Stimulated activated CD8-positive, alpha-beta memory T cell treated with anti-CD3 and anti-CD28 coated beads, Interleukin-7, amount 100 ng/mL, for 48 hours (primary cell): ENCODE data around the gene DNAJB4.

Source experiments
- DNase-seq, 2 donors: peaks; one replicate each; pipeline ENCODE4 v3.0.0-alpha.2; 2020; ENCODE audit warnings: low read depth in 1 of 2; ENCODE audit errors: extremely low read depth in 1 of 2

The DNAJB4 gene

DNA sequence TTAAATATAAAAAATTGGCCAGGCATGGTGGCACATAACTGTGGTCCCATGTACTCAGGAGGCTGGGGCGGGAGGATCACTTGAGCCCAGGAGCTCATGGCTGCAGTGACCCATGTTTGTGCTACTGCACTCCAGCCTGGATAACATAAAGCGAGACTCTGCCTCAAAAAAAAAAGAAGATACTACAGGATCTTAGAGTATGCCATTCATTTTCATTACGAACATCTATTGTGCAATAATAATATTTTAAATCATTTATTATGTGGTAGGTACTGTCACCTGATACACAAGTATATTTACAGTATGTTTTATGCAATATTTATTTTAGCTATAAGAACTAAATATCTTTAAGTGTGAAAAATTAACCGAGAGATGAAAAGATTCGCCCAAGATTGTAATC lies 31.7 kb downstream of the DNAJB4 start:
- no peak for DNase-seq

- DNase-seq = no peak
Measured at GRCh38 chr1:78038071-78038470, 33.3 kb downstream of the DNAJB4 start.

GRCh38 chr1:78038491-78038939 lies 33.8 kb downstream of the DNAJB4 start:
- no peak for DNase-seq

DNA sequence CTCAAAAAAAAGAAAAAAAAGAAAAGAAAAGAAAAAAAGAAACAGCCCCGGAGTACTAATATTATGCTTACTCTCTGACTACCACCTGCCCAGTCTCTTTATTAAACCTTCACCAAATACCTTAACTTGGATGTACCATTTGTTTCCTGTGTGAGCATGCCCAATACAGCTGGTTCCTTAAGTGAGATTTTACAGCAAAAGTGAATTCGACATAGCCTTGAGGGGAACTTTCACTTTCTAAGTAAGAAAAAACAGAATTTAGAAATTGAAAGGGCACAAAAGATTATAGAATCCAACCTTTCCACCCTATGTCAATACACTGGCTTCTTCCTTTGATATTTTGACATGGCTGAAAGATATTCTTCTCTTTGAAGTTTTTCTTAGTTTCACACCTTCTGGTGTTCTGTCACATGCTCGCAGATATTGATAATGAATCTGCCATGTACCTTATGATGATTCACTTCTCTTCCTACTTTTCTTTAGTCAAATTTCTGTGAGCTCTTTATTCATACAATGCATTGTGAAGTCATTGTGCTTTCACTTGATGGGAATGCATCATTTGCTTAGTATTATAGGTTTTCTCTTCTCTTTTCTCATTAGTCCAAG lies 35.8 kb downstream of the DNAJB4 start:
- DNase-seq = no peak

GRCh38 chr1:78043436-78043835 lies 38.7 kb downstream of the DNAJB4 start:
- DNase-seq = no peak

DNA sequence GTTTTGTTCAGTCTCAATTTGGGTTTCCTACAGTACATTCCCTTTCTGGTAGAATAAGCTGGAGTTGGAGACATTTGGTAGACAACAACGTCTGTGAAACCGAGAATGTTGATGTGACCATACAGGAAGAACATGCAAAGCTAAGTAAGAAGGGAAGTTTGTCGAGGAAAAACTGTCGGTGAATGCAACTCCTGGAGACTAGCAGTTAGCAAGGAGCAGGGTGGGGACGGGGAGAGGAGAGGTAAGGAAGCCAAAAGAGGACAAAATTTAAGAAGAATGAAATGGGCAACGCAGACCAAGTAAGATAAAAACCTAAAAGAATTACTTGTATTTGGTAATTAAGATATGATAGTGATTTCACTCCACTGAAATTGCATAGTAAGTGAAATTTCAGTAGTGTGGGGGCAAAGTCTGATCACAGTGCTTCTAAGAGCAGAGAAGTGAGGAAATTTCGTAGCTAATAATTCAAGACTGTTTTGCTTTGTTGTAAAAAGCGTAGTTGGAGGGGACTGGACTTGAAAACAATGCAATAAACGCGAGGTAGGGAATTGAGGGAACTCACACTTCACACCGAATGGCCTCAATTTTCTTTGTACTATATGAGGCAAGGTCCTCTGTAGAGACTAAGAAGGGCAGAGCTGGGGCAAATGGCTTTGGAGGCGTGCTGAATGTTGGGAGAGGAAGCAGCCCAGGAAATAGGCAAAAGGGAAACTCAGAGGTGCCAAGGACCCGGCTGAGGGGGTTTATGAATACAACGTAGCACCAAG lies 40.2 kb downstream of the DNAJB4 start:
- DNase-seq = no peak

- no peak for DNase-seq
Measured at GRCh38 chr1:78045563-78045925, 40.8 kb downstream of the DNAJB4 start.

DNA sequence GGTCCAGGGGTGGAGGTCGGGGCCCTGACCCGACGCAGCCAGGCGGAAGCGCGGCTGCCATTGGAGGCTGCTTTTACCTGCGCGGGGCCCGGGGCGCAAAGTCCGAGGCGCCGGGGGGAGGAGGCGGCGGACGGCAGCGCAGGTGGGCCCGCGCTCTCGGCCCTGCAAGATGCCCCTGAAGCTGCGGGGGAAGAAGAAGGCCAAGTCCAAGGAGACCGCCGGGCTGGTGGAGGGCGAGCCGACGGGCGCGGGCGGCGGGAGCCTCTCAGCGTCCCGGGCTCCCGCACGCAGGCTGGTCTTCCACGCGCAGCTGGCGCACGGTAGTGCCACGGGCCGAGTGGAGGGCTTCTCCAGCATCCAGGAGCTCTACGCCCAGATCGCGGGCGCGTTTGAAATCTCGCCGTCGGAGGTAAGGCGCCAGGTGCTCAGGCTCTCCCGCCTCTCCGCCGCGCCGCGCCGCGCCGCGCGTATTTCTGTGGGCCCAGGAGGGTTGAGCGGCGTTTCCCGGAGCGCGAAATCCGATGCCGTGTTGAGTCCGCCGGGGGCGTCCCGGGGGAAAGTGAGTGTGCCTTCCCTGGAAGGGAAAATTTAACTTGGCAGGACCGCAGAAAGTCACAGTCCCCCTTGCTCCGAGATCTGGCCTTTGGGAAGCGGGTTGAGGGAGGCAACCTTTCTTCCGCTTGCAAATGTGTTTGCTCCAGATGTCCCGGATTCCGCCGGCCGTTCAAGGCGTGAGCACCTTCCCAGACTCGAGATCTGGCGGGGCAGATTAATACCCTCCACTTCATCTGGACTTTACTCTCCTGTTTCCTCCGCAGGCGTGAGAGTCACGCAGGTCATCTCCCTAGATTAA lies 41.4 kb downstream of the DNAJB4 start, which contains the start of gene GIPC2:
GIPC2 (plus strand) TSS at position 41 of the 853 bp plus-strand sequence; CDS start at position 170, 129 bp downstream.
- no peak for DNase-seq

GRCh38 chr1:78047106-78047505 lies 42.4 kb downstream of the DNAJB4 start:
- DNase-seq = no peak

DNA sequence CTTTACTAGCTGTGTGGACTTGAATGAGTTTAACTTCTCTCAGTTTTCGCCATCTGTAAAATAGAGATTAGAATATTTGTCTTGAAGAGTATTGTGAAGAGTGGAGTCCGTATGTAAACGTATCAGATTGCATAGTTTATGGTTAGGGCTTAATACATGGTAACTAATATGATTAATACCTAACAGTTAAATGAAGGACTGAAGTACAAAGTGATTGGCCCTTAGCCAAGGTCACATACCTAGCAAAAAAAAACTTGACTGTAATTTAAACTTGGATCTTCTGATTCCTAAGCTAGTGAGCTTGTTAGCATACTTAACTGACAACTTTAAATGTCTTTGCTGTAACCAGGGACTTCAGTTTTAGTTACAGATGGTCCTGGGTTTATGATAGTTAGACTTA lies 42.9 kb downstream of the DNAJB4 start:
- DNase-seq = no peak

- DNase-seq = no peak
Measured at GRCh38 chr1:78048446-78048845, 43.7 kb downstream of the DNAJB4 start.

GRCh38 chr1:78049396-78049795 lies 44.7 kb downstream of the DNAJB4 start:
- no peak for DNase-seq

- DNase-seq = no peak
Measured at GRCh38 chr1:78051005-78051404, 46.3 kb downstream of the DNAJB4 start.

- no peak for DNase-seq
Measured at GRCh38 chr1:78052685-78053405, 48.1 kb downstream of the DNAJB4 start.

DNA sequence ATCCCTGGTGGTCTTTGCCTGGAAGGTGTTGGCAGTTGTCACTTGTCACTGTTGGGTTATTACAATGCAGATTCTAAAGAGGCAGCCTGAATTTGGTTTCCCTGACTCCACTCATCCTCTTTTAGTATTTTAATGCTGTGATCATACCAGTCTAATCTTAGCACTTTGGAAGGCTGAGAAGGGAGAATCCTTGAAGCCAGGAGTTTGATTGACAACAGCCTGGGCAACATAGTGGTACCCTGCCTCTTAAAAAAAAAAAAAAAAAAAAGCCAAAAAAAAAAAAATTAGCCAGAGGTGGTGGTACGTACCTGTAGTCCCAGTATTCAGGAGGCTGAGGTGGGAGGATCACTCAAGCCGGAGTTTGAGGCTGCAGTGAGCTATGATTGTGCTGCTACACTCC lies 48.8 kb downstream of the DNAJB4 start:
- DNase-seq = no peak

DNA sequence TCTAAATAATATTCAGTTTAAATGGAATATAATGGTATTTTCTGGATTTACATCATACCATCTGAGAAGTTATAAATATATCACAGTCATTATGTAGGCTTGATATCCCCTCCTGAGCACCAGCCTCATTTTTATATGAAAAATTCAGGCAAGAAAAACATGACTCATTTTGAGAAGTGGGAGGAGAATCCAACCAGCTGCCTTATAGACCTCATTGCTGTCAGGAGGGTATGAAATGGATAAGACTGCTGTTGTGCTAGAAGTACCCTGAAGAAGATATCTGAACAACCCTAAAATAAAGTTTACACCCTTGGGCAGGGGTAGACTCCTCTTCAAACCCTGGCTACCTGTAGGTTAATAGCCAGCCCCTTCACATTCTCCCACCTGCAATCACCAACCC lies 49.8 kb downstream of the DNAJB4 start:
- no peak for DNase-seq

DNA sequence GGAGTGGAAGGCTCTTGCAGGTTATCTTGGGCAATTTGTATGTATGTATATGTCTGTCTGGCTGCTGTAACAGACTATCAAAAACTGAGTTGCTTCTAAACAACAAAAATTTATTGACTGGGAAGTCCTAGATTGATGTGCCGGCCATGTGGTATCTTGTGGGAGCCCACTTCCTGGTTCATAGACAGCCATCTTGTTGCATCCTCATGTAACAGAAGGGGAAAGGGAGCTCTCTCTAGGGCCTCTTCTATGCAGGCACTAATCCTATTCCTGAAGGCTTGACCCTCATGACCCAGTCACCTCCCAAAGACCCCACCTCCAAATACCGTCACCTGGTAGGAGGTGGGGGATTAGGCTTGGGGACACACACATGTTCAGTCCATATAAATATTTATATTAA lies 50.2 kb downstream of the DNAJB4 start:
- no peak for DNase-seq

- DNase-seq = no peak
Measured at GRCh38 chr1:78055565-78056132, 50.9 kb downstream of the DNAJB4 start.

DNA sequence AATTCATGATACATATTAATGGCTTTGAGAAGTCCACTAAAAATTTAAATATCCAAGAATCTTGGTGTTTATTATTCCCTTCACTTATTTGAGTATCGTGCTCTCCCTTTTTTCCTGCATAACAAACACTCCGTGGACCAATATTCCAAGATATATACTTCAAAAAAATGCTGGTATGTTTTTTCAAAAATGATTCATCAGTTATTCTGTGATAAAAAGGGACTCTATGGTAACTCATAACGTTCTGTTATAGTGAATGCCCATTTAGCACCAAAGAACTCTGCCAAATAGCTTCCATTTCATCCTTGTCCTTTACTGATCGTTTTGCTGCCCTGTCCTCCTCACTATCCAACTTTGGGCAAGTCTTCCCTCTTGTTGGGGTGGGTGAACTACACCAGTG lies 53.9 kb downstream of the DNAJB4 start:
- no peak for DNase-seq

DNA sequence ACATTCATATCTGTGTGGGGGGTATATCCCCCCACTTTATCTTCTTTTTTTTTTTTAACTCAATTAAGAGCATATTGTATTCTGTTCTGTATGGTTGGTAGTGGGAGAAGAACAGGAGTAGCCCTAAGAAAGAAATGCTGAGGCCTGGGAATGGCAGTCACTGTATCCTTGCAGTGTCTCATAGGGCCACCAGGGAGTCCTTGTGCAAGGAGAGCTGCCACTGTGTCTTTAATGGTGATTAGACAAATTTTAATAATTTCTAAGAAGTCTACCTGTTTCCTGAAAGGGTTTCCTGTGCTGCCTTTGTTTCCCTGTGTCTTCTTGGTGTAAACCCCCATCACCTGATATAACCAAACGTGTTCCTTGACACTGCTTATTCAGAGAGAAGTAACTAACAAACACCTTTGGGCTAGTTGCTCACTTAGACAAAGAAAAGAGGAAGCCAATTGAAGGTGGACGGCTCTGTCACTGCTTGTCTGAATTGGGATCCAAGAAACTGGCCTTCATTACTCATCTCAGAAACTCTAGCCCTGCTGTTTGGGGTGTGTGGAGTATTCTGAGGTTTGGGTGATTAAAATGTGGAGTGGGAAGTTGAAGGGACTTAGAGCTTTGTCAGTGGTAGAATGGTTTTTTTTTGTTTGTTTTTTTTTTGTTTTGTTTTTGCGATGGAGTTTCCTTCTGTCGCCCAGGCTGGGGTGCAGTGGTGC lies 56.3 kb downstream of the DNAJB4 start:
- DNase-seq = no peak
